ENCODE measurements around the gene NOTUM. TPM values are rescaled to one million over a fixed set of nuclear protein-coding genes. Genes with fewer than 3 reads are reported as not detected.

NOTUM gene
- total and polyA plus RNA-seq, 10 of the 15 experiments (the other 5 are each of a cell fraction or from before 2014, with no cell fraction given) = 0.04 to 0.13 TPM; not detected in 8

GRCh38 chr17:81930142-81931125 is 30.6 kb downstream of the NOTUM start (continued):
- no peak for TF ChIP-seq SUPT20H (IDR thresholded peaks at IDR 0.05; ENCODE audit: borderline replicate concordance, control insufficient read depth, low read depth, low read length)
- TF ChIP-seq ATF7 (IDR thresholded peaks at IDR 0.05; ENCODE audit: low read depth) = no peak
- TF ChIP-seq TCF12 (IDR thresholded peaks at IDR 0.05; ENCODE audit: low read depth, low read length) = no peak
- TF ChIP-seq CREM (IDR thresholded peaks at IDR 0.05; ENCODE audit: low read depth) = no peak
- peak; percentile 73; the same call in 1 of the 2 replicates for TF ChIP-seq REST (IDR thresholded peaks at IDR 0.05; ENCODE audit: low read depth, low read length)
- TF ChIP-seq MEF2B (IDR thresholded peaks at IDR 0.05; ENCODE audit: partially characterized antibody, poor library complexity, severe bottlenecking) = peak; percentile 42
- TF ChIP-seq JUND (IDR thresholded peaks at IDR 0.05; ENCODE audit: low read depth, low read length) = no peak
- TF ChIP-seq ZBTB33 (IDR thresholded peaks at IDR 0.05) = no peak
- TF ChIP-seq BCL11A (IDR thresholded peaks at IDR 0.05; ENCODE audit: low read depth, low read length) = no peak
- TF ChIP-seq, protein P1, sequence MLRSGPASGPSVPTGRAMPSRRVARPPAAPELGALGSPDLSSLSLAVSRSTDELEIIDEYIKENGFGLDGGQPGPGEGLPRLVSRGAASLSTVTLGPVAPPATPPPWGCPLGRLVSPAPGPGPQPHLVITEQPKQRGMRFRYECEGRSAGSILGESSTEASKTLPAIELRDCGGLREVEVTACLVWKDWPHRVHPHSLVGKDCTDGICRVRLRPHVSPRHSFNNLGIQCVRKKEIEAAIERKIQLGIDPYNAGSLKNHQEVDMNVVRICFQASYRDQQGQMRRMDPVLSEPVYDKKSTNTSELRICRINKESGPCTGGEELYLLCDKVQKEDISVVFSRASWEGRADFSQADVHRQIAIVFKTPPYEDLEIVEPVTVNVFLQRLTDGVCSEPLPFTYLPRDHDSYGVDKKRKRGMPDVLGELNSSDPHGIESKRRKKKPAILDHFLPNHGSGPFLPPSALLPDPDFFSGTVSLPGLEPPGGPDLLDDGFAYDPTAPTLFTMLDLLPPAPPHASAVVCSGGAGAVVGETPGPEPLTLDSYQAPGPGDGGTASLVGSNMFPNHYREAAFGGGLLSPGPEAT (IDR thresholded peaks at IDR 0.05; ENCODE audit: low read depth) = peak; percentile 40; the same call in 1 of the 2 replicates
- TF ChIP-seq ZNF592 (IDR thresholded peaks at IDR 0.05) = no peak
- no peak for TF ChIP-seq ZSCAN29 (IDR thresholded peaks at IDR 0.05)
- TF ChIP-seq, protein P2, sequence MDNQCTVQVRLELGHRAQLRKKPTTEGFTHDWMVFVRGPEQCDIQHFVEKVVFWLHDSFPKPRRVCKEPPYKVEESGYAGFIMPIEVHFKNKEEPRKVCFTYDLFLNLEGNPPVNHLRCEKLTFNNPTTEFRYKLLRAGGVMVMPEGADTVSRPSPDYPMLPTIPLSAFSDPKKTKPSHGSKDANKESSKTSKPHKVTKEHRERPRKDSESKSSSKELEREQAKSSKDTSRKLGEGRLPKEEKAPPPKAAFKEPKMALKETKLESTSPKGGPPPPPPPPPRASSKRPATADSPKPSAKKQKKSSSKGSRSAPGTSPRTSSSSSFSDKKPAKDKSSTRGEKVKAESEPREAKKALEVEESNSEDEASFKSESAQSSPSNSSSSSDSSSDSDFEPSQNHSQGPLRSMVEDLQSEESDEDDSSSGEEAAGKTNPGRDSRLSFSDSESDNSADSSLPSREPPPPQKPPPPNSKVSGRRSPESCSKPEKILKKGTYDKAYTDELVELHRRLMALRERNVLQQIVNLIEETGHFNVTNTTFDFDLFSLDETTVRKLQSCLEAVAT (IDR thresholded peaks at IDR 0.05) = no peak
- no peak for TF ChIP-seq NRF1 (conservative IDR thresholded peaks at IDR 0.05; ENCODE audit: low read depth, low read length)
- TF ChIP-seq STAT3 (IDR thresholded peaks at IDR 0.05; ENCODE audit: low read depth, low read length) = no peak
